Natural killer cell (primary cell): ENCODE measurements around the gene PDE5A. TPM values are rescaled to one million over a fixed set of nuclear protein-coding genes. Genes with fewer than 3 reads are reported as not detected.
"Not testable (repeated sequence)": the region's sequence is repeated elsewhere in the genome, so short reads cannot be mapped to it uniquely, and the experiment has no call there.

ENCODE experiments used
- ATAC-seq, 3 donors: fragments of 150-1000 bp in 2 of 3; fragments of 200-7000 bp in 1 of 3; cut with Tn5 transposase; 1 replicate in 1 of 3; 2 replicates in 2 of 3; pipeline ENCODE4 v1.10.0; 2021; ENCODE audit warnings: mild to moderate bottlenecking in 2 of 3, moderate library complexity in 2 of 3
- DNase-seq, 2 donors: peaks; one replicate each; pipeline versions ENCODE4 v3.0.0 to v3.0.0-alpha.2; 2013 to 2021; ENCODE audit warnings: mixed read lengths in 1 of 2
- H3K27ac ChIP-seq: one replicate; pipeline ENCODE4 v1.5.1; 2013; ENCODE audit warnings: mild to moderate bottlenecking, low read length
- H3K27me3 ChIP-seq: one replicate; pipeline ENCODE4 v1.6.1; 2013; ENCODE audit warnings: low read length; ENCODE audit not compliant: control insufficient read depth, insufficient read depth
- H3K36me3 ChIP-seq: one replicate; pipeline ENCODE4 v1.6.1; 2013; ENCODE audit warnings: low read length; ENCODE audit not compliant: control insufficient read depth, insufficient read depth
- H3K4me1 ChIP-seq: one replicate; pipeline ENCODE4 v1.6.1; 2013; ENCODE audit warnings: low read length; ENCODE audit not compliant: control insufficient read depth, insufficient read depth
- H3K4me3 ChIP-seq: one replicate; pipeline ENCODE4 v1.5.1; 2013; ENCODE audit warnings: low read length
- H3K9me3 ChIP-seq: one replicate; pipeline ENCODE4 v1.6.1; 2013; ENCODE audit warnings: low read length; ENCODE audit not compliant: control insufficient read depth, insufficient read depth
- H3K27ac Mint-ChIP-seq, 2 donors: one replicate each; pipeline ENCODE4 v1.8.0; 2022; ENCODE audit warnings: mild to moderate bottlenecking in 2 of 2, mixed read lengths in 2 of 2, moderate library complexity in 1 of 2
- H3K27me3 Mint-ChIP-seq, 2 donors: one replicate each; pipeline ENCODE4 v1.8.0; 2022; ENCODE audit warnings: low read depth in 2 of 2, mixed read lengths in 2 of 2
- H3K36me3 Mint-ChIP-seq: one replicate; pipeline ENCODE4 v1.8.0; 2022; ENCODE audit warnings: mixed read lengths
- H3K4me1 Mint-ChIP-seq, 2 donors: one replicate each; pipeline ENCODE4 v1.8.0; 2022; ENCODE audit warnings: mixed read lengths in 2 of 2
- H3K4me3 Mint-ChIP-seq: one replicate; pipeline ENCODE4 v1.8.0; 2022; ENCODE audit warnings: mild to moderate bottlenecking, moderate library complexity, mixed read lengths
- H3K9me3 Mint-ChIP-seq, 2 donors: one replicate each; pipeline ENCODE4 v1.8.0; 2022; ENCODE audit warnings: mixed read lengths in 2 of 2
- CTCF ChIP-seq: fragments of 200-600 bp; IDR thresholded peaks from one replicate; pipeline ENCODE4 v1.8.0; 2022; ENCODE audit warnings: antibody characterized with exemption
- WGBS: methylation state at CpG from one replicate; pipeline ENCODE4 v1.1.7; 2013; ENCODE audit warnings: missing lambda C conversion rate; ENCODE audit not compliant: insufficient coverage; 5-methylcytosine and 5-hydroxymethylcytosine counted together
- intact Hi-C: fragments of 100-400 bp; cut with micrococcal nuclease; formaldehyde crosslinking; loops from one replicate; pipeline ENCODE4 v1.14.2; 2022
- total RNA-seq, 4 donors: library from RNA; stranded (reverse); fragments of 120-200 nt in 1 of 4; gene quantifications; one replicate each; pipeline versions ENCODE4 v1.2.3 to v1.2.4, GENCODE V29; 2013 to 2022

The PDE5A gene
- total RNA-seq, 3 donors from 2014 or later (not counting 1 experiment from before 2014, with no cell fraction given): 2.1 to 4.0 (median 2.5) TPM

GRCh38 chr4:119663160-119663788 lies 34.7 kb upstream of the PDE5A start:
- intact Hi-C loops: no loop called here
- H3K4me3 Mint-ChIP-seq: no peak overlapping the region
- no peaks in the 10 kb centered on the region for H3K36me3 Mint-ChIP-seq
- Histone ChIP-seq H3K9me3 (no peaks in the 10 kb centered on the region), H3K4me1 (no peaks in the 10 kb centered on the region), H3K27ac (no peak overlapping the region), H3K27me3 (peaks cover 2% of the 10 kb centered on the region), H3K36me3 (no peaks in the 10 kb centered on the region), H3K4me3 (no peak overlapping the region)
- no CpG with 5 or more reads among the region's 1 CpG for WGBS
- DNase-seq (no peak), ATAC-seq (no peak)
- no peak overlapping the region for H3K27ac Mint-ChIP-seq
- H3K4me1 Mint-ChIP-seq: no peaks in the 10 kb centered on the region
- peaks cover 0 to 2% of the 10 kb centered on the region in 2 donors for H3K27me3 Mint-ChIP-seq
- peaks cover 0 to 2% of the 10 kb centered on the region in 2 donors for H3K9me3 Mint-ChIP-seq
- no peak for TF ChIP-seq CTCF

- H3K36me3 Mint-ChIP-seq, H3K27me3 Mint-ChIP-seq, H3K27ac ChIP-seq, ATAC-seq, H3K4me3 ChIP-seq, H3K4me3 Mint-ChIP-seq, intact Hi-C loops, H3K27me3 ChIP-seq, H3K4me1 Mint-ChIP-seq, H3K36me3 ChIP-seq, DNase-seq, H3K9me3 ChIP-seq, H3K4me1 ChIP-seq, H3K27ac Mint-ChIP-seq, H3K9me3 Mint-ChIP-seq: not testable (repeated sequence)
- 60% methylated on average over 1 of the region's 2 CpGs for WGBS
Observed at GRCh38 chr4:119662612-119663011, 34.0 kb upstream of the PDE5A start.

- TF ChIP-seq CTCF: no peak
- ATAC-seq (no peak), DNase-seq (no peak)
- Mint-ChIP-seq H3K27me3 (no peaks in the 10 kb centered on the region), H3K4me3 (no peak overlapping the region), H3K27ac (no peak overlapping the region), H3K9me3 (peaks cover 0 to 2% of the 10 kb centered on the region in 2 donors), H3K36me3 (no peaks in the 10 kb centered on the region), H3K4me1 (no peaks in the 10 kb centered on the region)
- WGBS: no CpG with 5 or more reads among the region's 1 CpG
- intact Hi-C loops: no loop called here
- H3K27me3 ChIP-seq: peaks cover 2% of the 10 kb centered on the region
- no peak overlapping the region for H3K4me3 ChIP-seq
- H3K4me1 ChIP-seq: no peaks in the 10 kb centered on the region
- no peaks in the 10 kb centered on the region for H3K36me3 ChIP-seq
- no peak overlapping the region for H3K27ac ChIP-seq
- no peaks in the 10 kb centered on the region for H3K9me3 ChIP-seq
Observed at GRCh38 chr4:119661231-119661630, 32.6 kb upstream of the PDE5A start.

GRCh38 chr4:119659576-119659975 lies 31.0 kb upstream of the PDE5A start:
- H3K27ac ChIP-seq: no peak overlapping the region
- no peak overlapping the region for H3K4me3 ChIP-seq
- H3K27me3 ChIP-seq: peaks cover 2% of the 10 kb centered on the region
- H3K9me3 Mint-ChIP-seq: peaks cover 0 to 2% of the 10 kb centered on the region in 2 donors
- H3K27me3 Mint-ChIP-seq: no peaks in the 10 kb centered on the region
- ATAC-seq: no peak
- no peak overlapping the region for H3K4me3 Mint-ChIP-seq
- TF ChIP-seq CTCF: no peak
- H3K4me1 Mint-ChIP-seq: no peaks in the 10 kb centered on the region
- H3K9me3 ChIP-seq: no peaks in the 10 kb centered on the region
- no peaks in the 10 kb centered on the region for H3K36me3 Mint-ChIP-seq
- H3K36me3 ChIP-seq: no peaks in the 10 kb centered on the region
- H3K27ac Mint-ChIP-seq: no peak overlapping the region
- H3K4me1 ChIP-seq: no peaks in the 10 kb centered on the region
- no peak for DNase-seq
- intact Hi-C loops: no loop called here
